ENCODE results near the gene ZNFX1. TPM values are rescaled to one million over a fixed set of nuclear protein-coding genes. Genes with fewer than 3 reads are reported as not detected.
"Not testable (repeated sequence)": the region's sequence is repeated elsewhere in the genome, so short reads cannot be mapped to it uniquely, and the experiment has no call there.

The ZNFX1 gene
- total RNA-seq, 1 experiment from 2014 or later = 33.8 TPM

GRCh38 chr20:49214571-49214970 lies 63.3 kb downstream of the ZNFX1 start:
- DNase-seq (ENCODE audit: low spot score) = no peak

GRCh38 chr20:49210757-49211110 lies 67.1 kb downstream of the ZNFX1 start:
- no peak for DNase-seq (ENCODE audit: low spot score)

GRCh38 chr20:49210101-49210756 lies 67.6 kb downstream of the ZNFX1 start:
- DNase-seq (ENCODE audit: low spot score) = peak; percentile 29

GRCh38 chr20:49207076-49207475 lies 70.8 kb downstream of the ZNFX1 start:
- DNase-seq (ENCODE audit: low spot score) = no peak

- DNase-seq (ENCODE audit: low spot score) = no peak
Measured at GRCh38 chr20:49203746-49204145, 74.1 kb downstream of the ZNFX1 start.

- DNase-seq (ENCODE audit: low spot score) = no peak
Measured at GRCh38 chr20:49203011-49203410, 74.8 kb downstream of the ZNFX1 start.

GRCh38 chr20:49199729-49200293 lies 78.0 kb downstream of the ZNFX1 start:
- no peak for DNase-seq (ENCODE audit: low spot score)

GRCh38 chr20:49192944-49193518 lies 84.8 kb downstream of the ZNFX1 start:
- DNase-seq (ENCODE audit: low spot score) = not testable (repeated sequence)

Other genes starting within 250 kb of the ZNFX1 start
- 244 and 264 TPM in 2 replicates for gene CSE1L, start 231.7 kb downstream of the ZNFX1 start, total RNA-seq (2014; rRNA removed; shearing (Covaris generic))
- 65.7 and 65.9 TPM in 2 replicates for gene STAU1, start 89.7 kb downstream of the ZNFX1 start, total RNA-seq (2014; rRNA removed; shearing (Covaris generic))
- gene DDX27, start 58.6 kb downstream of the ZNFX1 start, total RNA-seq (2014; rRNA removed; shearing (Covaris generic)) = 50.7 and 66.2 TPM in 2 replicates
- gene KCNB1, start 204.6 kb upstream of the ZNFX1 start, total RNA-seq (2014; rRNA removed; shearing (Covaris generic)) = 0.31 and 0.41 TPM in 2 replicates